ENCODE results near the gene MGA.

DNA sequence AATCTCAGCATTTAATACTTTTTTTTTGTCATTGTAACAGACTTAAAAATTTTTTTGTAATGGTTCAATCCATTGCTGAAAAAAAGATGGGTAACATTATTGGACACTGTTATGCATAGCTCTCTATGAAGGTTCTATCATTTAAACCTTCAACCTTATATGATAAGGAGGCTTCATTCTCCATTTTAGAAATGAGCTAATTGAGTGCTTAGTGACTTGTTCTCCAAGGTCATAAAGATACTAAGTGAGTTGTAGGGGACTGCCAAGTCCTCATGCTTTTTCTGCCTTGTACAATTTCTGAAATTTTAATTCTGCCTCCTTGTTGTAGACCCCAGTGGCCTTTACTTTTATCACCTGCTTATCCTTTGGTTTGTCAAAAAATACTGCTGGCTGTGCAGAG lies 56.7 kb downstream of the MGA start:
- TF ChIP-seq POLR2A (IDR thresholded peaks at IDR 0.05; ENCODE audit: low read length) (no peak), CBX2 (IDR thresholded peaks at IDR 0.05; ENCODE audit: borderline replicate concordance, low read depth) (no peak), RFX5 (IDR thresholded peaks at IDR 0.05) (no peak), PHF8 (IDR thresholded peaks at IDR 0.05; ENCODE audit: borderline replicate concordance, low read depth) (no peak), MAZ (IDR thresholded peaks at IDR 0.05; ENCODE audit: borderline replicate concordance, low read depth, low read length) (no peak), JUNB (IDR thresholded peaks at IDR 0.05) (no peak)
- TF ChIP-seq, protein P1, sequence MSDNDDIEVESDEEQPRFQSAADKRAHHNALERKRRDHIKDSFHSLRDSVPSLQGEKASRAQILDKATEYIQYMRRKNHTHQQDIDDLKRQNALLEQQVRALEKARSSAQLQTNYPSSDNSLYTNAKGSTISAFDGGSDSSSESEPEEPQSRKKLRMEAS (IDR thresholded peaks at IDR 0.05) = no peak
- TF ChIP-seq, protein P2, sequence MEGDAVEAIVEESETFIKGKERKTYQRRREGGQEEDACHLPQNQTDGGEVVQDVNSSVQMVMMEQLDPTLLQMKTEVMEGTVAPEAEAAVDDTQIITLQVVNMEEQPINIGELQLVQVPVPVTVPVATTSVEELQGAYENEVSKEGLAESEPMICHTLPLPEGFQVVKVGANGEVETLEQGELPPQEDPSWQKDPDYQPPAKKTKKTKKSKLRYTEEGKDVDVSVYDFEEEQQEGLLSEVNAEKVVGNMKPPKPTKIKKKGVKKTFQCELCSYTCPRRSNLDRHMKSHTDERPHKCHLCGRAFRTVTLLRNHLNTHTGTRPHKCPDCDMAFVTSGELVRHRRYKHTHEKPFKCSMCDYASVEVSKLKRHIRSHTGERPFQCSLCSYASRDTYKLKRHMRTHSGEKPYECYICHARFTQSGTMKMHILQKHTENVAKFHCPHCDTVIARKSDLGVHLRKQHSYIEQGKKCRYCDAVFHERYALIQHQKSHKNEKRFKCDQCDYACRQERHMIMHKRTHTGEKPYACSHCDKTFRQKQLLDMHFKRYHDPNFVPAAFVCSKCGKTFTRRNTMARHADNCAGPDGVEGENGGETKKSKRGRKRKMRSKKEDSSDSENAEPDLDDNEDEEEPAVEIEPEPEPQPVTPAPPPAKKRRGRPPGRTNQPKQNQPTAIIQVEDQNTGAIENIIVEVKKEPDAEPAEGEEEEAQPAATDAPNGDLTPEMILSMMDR (IDR thresholded peaks at IDR 0.05) = no peak
- TF ChIP-seq, protein P3, sequence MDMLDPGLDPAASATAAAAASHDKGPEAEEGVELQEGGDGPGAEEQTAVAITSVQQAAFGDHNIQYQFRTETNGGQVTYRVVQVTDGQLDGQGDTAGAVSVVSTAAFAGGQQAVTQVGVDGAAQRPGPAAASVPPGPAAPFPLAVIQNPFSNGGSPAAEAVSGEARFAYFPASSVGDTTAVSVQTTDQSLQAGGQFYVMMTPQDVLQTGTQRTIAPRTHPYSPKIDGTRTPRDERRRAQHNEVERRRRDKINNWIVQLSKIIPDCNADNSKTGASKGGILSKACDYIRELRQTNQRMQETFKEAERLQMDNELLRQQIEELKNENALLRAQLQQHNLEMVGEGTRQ (IDR thresholded peaks at IDR 0.05) = no peak
